Esophagus (tissue), 2 donors: ENCODE measurements around the gene AMACR. TPM values are rescaled to one million over a fixed set of nuclear protein-coding genes. Genes with fewer than 3 reads are reported as not detected.

ENCODE experiments used
- H3K27ac ChIP-seq, 2 donors: one replicate each; pipeline ENCODE4 v1.5.1; 2013; ENCODE audit warnings: low read depth in 2 of 2, mild to moderate bottlenecking in 2 of 2, inconsistent platforms in 1 of 2, low read length in 1 of 2, moderate library complexity in 1 of 2
- H3K27me3 ChIP-seq, 2 donors: one replicate each; pipeline ENCODE4 v1.6.1; 2013; ENCODE audit warnings: low read length in 2 of 2, control low read depth in 1 of 2, mild to moderate bottlenecking in 1 of 2; ENCODE audit not compliant: insufficient read depth in 2 of 2, control insufficient read depth in 1 of 2
- H3K36me3 ChIP-seq, 2 donors: one replicate each; pipeline ENCODE4 v1.6.1; 2013; ENCODE audit warnings: low read length in 1 of 2; ENCODE audit not compliant: control insufficient read depth in 2 of 2, insufficient read depth in 2 of 2
- H3K4me1 ChIP-seq, 2 donors: one replicate each; pipeline ENCODE4 v1.6.1; 2013; ENCODE audit warnings: low read length in 1 of 2; ENCODE audit not compliant: control insufficient read depth in 2 of 2, insufficient read depth in 2 of 2
- H3K4me3 ChIP-seq, 2 donors: one replicate each; pipeline ENCODE4 v1.5.1; 2013; ENCODE audit warnings: low read length in 2 of 2, mild to moderate bottlenecking in 2 of 2, low read depth in 1 of 2, moderate library complexity in 1 of 2
- H3K9me3 ChIP-seq, 2 donors: one replicate each; pipeline ENCODE4 v1.6.1; 2013; ENCODE audit warnings: mild to moderate bottlenecking in 2 of 2, low read depth in 1 of 2, low read length in 1 of 2, moderate library complexity in 1 of 2; ENCODE audit not compliant: control insufficient read depth in 2 of 2, insufficient read depth in 1 of 2
- WGBS, 2 donors: extraction: QIAGEN DNeasy Blood & Tissue Kit; methylation state at CpG; one replicate each; pipeline ENCODE4 v1.1.7; 2013; 5-methylcytosine and 5-hydroxymethylcytosine counted together
- polyA plus RNA-seq, 2 donors: library from polyadenylated mRNA; stranded (reverse); fragments of 200-250 nt; gene quantifications; one replicate each; pipeline ENCODE4 v1.2.3, GENCODE V29; 2013
- donor health status: healthy with polysubstance abuse.
- donor health status: Bipolar disorder and iron deficiency.

Gene AMACR
- polyA plus RNA-seq, 2 donors: 14.4 to 19.9 TPM

DNA sequence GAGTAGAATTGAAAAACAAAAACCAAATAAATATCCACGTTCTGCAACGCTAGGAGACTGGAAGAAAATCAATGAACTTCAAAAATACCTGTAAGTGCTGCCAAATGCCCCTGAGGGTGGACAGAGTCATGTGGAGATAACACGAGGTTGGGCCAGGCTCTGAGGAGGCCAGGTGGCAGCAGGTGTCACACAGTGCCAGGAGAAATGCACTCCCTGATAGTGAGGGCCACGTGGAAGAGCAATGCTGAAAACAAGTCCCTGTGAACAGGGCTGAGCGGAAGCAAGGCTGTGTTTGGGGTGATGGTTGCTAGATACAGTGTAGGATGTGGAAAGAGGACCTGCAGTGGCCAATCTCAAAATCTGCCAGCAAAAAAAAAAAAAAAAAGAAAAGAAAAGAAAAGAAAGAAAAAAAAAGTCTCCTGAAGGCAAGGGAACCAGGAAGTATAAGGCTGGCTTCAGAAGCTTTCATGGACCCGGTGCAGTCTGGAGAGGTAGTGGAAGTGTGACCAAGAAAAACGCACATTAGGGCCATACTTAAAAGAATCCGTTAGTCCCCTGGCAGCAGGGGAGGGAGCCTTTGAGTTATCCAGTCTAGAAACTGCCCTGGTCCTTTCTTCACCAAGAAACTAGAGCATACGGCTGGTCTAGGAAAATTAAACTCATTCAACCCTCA, 18.4 kb upstream of the AMACR start:
- H3K36me3 ChIP-seq: no peaks in the 10 kb centered on the region
- H3K9me3 ChIP-seq: no peaks in the 10 kb centered on the region
- H3K27me3 ChIP-seq: no peaks in the 10 kb centered on the region
- H3K27ac ChIP-seq: no peak overlapping the region
- H3K4me1 ChIP-seq: no peaks in the 10 kb centered on the region
- WGBS, 2 donors: 68 to 77% methylated on average over 9 of the region's 9 CpGs
- no peak overlapping the region for H3K4me3 ChIP-seq

DNA sequence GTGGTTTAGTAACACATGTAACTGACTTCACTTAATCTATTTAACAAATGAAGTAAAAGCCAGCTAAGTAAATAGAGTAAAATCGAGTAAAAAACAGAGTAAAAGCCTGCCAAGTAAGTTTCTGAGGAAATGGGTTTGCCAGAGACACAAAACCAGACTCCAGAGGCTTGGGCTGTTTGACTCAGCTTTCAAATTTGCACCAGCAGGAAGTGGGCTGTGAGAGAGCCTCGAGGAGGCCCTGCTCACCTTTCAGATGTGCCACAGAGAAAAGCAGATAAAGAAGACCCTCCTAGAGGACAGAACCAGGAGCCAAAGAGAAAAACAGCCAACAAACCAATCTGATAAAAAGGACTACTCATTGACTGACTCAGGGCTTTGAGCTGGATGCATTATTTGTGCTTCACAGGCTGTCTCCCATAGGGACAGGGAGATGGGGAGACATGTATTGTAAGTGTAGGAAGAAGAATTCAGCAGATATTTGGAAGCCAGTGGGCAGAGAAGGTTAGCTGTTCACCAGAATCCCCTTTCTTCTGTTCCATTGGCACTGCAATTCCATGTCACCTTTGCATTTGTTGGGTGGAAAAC, 14.4 kb upstream of the AMACR start:
- H3K9me3 ChIP-seq: no peaks in the 10 kb centered on the region
- no peak overlapping the region for H3K27ac ChIP-seq
- no peak overlapping the region for H3K4me3 ChIP-seq
- 13 to 18% methylated on average over 2 of the region's 2 CpGs for whole genome bisulfite sequencing, 2 donors
- no peaks in the 10 kb centered on the region for H3K4me1 ChIP-seq
- H3K27me3 ChIP-seq: no peaks in the 10 kb centered on the region
- H3K36me3 ChIP-seq: no peaks in the 10 kb centered on the region

DNA sequence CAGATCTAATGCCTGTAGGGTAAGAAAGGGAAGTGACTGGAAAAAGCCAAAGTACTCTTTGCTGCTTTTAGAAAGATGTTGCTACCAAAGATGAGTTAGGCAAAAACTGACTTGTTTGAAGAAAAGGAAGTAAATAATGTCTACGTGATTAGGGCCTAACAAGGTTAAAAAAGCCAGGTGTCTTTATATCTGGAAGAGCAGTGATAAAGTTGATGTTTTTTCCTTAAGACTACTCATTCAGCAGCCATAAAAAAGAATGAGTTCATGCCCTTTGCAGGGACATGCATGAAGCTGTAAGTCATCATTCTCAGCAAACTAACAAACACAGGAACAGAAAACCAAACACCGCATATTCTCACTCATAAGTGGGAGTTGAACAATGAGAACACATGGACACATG, 13.5 kb upstream of the AMACR start:
- H3K4me3 ChIP-seq: no peak overlapping the region
- H3K27ac ChIP-seq: no peak overlapping the region
- WGBS, 2 donors: 83 to 84% methylated on average over 2 of the region's 2 CpGs
- H3K27me3 ChIP-seq: no peaks in the 10 kb centered on the region
- H3K9me3 ChIP-seq: no peaks in the 10 kb centered on the region
- no peaks in the 10 kb centered on the region for H3K4me1 ChIP-seq
- H3K36me3 ChIP-seq: no peaks in the 10 kb centered on the region

DNA sequence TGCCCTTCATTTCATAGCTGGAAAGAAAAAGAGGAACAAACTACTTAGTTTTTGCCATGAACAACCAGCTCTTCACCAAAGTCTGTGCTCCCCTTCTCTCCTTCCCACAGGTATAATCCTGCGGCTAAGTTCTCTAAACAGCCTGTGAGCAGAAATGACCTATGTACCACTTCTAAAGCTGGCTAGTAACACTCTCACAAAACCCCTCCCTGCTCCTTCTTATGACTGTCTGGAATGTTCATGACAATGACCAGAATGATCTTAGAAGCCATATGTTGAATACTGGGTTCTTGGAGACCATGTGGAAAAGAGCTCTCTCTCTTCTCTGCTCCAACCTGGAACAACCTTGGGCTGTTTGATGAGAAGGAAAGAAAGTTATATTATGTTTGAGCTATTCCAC, 12.9 kb upstream of the AMACR start:
- WGBS, 2 donors: 94 to 100% methylated on average over 1 of the region's 1 CpG
- Histone ChIP-seq H3K27me3 (no peaks in the 10 kb centered on the region), H3K9me3 (no peaks in the 10 kb centered on the region), H3K4me3 (no peak overlapping the region), H3K36me3 (no peaks in the 10 kb centered on the region), H3K27ac (no peak overlapping the region), H3K4me1 (no peaks in the 10 kb centered on the region)

DNA sequence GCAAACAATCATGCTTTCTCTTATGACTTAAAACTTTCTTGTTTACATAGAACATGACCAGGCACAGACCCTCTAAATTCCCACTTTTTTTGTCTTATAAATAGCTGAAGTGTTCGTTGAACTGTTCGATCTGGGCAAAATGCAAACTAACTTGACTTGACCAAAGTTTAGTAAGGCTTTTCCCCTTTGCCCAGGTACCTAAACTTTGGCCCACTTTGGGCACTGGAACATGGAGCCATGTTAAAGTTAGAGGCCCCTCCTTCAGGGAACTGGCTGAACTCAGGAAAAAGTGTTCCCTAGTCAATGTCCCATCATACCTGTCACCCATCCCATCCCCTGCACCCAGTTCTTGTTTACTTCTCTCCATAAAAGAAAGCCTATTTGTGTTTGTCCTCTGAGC, 9.4 kb upstream of the AMACR start:
- Histone ChIP-seq H3K4me3 (no peak overlapping the region), H3K4me1 (peaks cover 0 to 3% of the 10 kb centered on the region in 2 donors), H3K36me3 (no peaks in the 10 kb centered on the region), H3K27ac (no peak overlapping the region), H3K9me3 (no peaks in the 10 kb centered on the region), H3K27me3 (no peaks in the 10 kb centered on the region)
- WGBS, 2 donors: 63 to 79% methylated on average over 2 of the region's 2 CpGs

DNA sequence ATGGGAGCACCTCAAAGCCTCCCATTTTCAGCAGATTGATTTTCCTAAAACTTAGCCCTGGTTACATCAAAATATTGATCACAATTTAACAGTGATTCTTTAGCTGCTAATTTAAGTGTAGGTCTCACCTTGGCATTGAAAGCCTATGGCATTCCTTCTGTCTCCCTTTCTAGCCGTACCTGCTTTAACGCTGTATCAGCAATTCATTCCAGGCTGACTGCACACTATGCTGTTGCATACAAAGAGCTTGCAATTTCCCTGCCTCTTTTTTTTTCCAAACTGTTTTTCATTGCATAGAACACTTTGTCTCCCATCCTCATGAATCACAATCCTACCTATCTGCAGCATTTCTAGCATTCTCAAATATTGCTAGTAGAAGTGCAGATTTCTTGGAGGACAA, 8.9 kb upstream of the AMACR start:
- WGBS, 2 donors: 76 to 78% methylated on average over 2 of the region's 2 CpGs
- no peaks in the 10 kb centered on the region for H3K9me3 ChIP-seq
- H3K4me3 ChIP-seq: no peak overlapping the region
- H3K27me3 ChIP-seq: no peaks in the 10 kb centered on the region
- no peak overlapping the region for H3K27ac ChIP-seq
- no peaks in the 10 kb centered on the region for H3K36me3 ChIP-seq
- H3K4me1 ChIP-seq: peaks cover 0 to 3% of the 10 kb centered on the region in 2 donors

DNA sequence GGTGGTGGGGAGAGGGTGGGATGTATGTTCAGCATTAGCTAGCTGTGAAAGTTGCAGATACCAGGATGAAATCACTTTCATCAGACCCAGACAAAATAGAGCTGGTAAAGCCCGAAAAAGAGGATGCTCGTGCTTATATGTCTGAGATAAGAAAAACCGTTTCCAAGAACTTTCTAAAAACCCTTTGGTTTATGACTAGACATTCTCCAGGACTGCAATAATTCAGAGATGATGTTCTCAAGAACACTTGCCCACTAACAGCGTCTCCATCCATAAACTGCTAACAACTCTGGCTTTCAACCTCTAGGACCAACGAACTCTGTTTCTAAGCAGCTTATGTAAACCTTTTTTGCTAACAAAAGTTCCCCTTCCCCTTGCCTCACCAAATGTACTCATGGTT, 8.4 kb upstream of the AMACR start:
- H3K27ac ChIP-seq: no peak overlapping the region
- H3K9me3 ChIP-seq: no peaks in the 10 kb centered on the region
- H3K4me3 ChIP-seq: no peak overlapping the region
- H3K4me1 ChIP-seq: peaks cover 0 to 3% of the 10 kb centered on the region in 2 donors
- H3K27me3 ChIP-seq: no peaks in the 10 kb centered on the region
- H3K36me3 ChIP-seq: no peaks in the 10 kb centered on the region
- 71 to 81% methylated on average over 5 of the region's 5 CpGs for WGBS, 2 donors

DNA sequence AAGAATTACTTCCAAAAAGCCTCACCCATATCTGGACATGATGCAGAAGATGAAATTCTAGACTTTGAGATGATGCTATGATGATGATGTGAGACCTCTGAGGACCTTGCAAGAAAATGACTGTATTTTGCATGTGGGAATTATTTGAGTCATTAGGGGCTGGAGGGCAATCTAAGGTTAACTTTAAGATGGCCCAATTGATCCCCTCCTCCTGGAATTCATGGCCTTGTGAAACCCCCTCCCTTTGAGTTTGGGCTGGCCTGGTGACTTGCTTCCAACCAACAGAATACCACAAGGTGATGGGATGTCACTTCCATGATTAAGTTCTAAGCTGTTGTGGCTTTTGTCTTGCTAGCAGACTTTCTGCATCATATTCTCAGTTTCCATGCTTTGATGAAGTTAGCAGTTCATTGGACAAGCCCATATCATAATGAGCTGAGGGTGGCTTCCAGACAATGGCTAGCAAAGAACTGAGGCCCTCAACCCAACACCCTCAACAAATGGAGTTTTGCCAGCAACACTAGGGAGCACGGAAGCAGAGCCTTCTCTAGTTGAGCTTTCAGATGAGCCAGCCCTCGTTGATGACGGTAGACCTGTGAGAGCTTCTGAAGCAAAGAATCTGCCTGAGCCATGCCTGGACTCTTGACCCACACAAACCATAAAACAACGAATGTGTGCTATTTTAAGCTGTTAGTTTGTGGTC, 7.4 kb upstream of the AMACR start:
- Histone ChIP-seq H3K27ac (no peak overlapping the region), H3K4me1 (peaks cover 0 to 3% of the 10 kb centered on the region in 2 donors), H3K4me3 (no peak overlapping the region), H3K27me3 (no peaks in the 10 kb centered on the region), H3K36me3 (no peaks in the 10 kb centered on the region), H3K9me3 (no peaks in the 10 kb centered on the region)
- WGBS, 2 donors: 86 to 92% methylated on average over 4 of the region's 4 CpGs

DNA sequence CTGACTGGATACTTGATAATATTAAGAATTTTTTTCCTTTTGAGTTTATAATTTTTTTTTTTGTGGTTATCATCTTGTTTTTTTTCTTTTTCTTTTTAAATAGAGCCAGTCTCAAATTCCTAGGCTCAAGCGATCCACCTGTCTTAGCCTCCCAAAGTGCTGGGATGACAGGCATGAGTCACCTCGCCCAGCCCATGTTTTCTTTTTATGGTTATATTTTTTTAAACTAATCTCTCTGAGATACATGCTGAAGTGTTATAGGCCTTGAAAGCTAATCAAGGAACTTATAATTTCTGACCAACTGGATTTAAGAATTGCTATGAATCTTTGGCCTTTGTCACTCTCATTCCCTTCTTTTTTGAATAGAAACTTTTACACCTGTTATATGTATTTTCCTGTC, 6.8 kb upstream of the AMACR start:
- Histone ChIP-seq H3K27ac (no peak overlapping the region), H3K27me3 (no peaks in the 10 kb centered on the region), H3K9me3 (no peaks in the 10 kb centered on the region), H3K4me1 (peaks cover 0 to 3% of the 10 kb centered on the region in 2 donors), H3K4me3 (no peak overlapping the region), H3K36me3 (no peaks in the 10 kb centered on the region)
- WGBS, 2 donors: 75 to 86% methylated on average over 2 of the region's 2 CpGs
